HCT116 (cell line): ENCODE measurements around the gene DZIP1L. TPM values are rescaled to one million over a fixed set of nuclear protein-coding genes. Genes with fewer than 3 reads are reported as not detected.

Source experiments
- ATAC-seq: fragments of 200-7000 bp; cut with Tn5 transposase; 2 replicates; pipeline ENCODE4 v1.9.1; 2020; ENCODE audit warnings: mild to moderate bottlenecking, moderate library complexity
- BruUV-seq: library from RNA; stranded (reverse); fragments of 400-500 nt; replicated peaks from 2 replicates; lab custom pipeline; 2021; lab: Mats Ljungman, UMichigan
- CTCF ChIA-PET: fragments of 300-600 bp; sonication (Branson Sonifier 250); formaldehyde crosslinking; loops from one replicate; lab custom pipeline; 2021; ENCODE audit warnings: antibody characterized with exemption; lab: Charles Lee
- POLR2A ChIA-PET: fragments of 300-600, 350-600 bp; sonication (Branson Sonifier 250); formaldehyde crosslinking; loops from one replicate; lab custom pipeline; 2021; ENCODE audit warnings: antibody characterized with exemption; lab: Charles Lee
- RAD21 ChIA-PET, 2 experiments: fragments of 300-600 bp; sonication (Branson Sonifier 250); formaldehyde crosslinking; loops; one replicate each; lab custom pipeline; 2023; ENCODE audit warnings: low total read pairs in 2 of 2; ENCODE audit not compliant: uncharacterized antibody in 2 of 2, unreplicated experiment in 2 of 2, low non-redundant PET in 1 of 2; lab: Charles Lee
- DNase-seq: peaks from one replicate; pipeline ENCODE4 v3.0.0-alpha.2; 2010; ENCODE audit warnings: low read depth, low spot score
- H2AFZ ChIP-seq: fragments of 200-600 bp; shearing (Covaris generic), sonication (generic); 2 replicates; pipeline ENCODE4 v1.6.1; 2017; ENCODE audit warnings: low read depth, mixed run types, mixed read lengths, antibody characterized with exemption, low read length; ENCODE audit not compliant: poor library complexity, severe bottlenecking
- H3K27ac ChIP-seq: 2 replicates; pipeline ENCODE4 v1.5.1; 2012; ENCODE audit warnings: low read depth, low read length
- H3K27me3 ChIP-seq: fragments of 200-600 bp; sonication (generic); 2 replicates; pipeline ENCODE4 v1.6.1; 2016; ENCODE audit warnings: mixed run types, low read length, mixed read lengths; ENCODE audit not compliant: insufficient read depth
- H3K36me3 ChIP-seq, 2 experiments: fragments of 200-500 bp in 1 of 2; fragments of 200-600 bp in 1 of 2; sonication (Bioruptor generic) in 1 of 2; sonication (generic) in 1 of 2; 2 replicates each; pipeline versions ENCODE4 v1.5.1 to v1.6.1; 2014 to 2016; ENCODE audit warnings: low read length in 2 of 2, inconsistent platforms in 1 of 2, mixed read lengths in 1 of 2, mixed run types in 1 of 2; ENCODE audit not compliant: insufficient read depth in 2 of 2, control insufficient read depth in 1 of 2
- H3K4me1 ChIP-seq, 2 experiments: fragments of 200-600 bp in 1 of 2; sonication (generic) in 1 of 2; 2 replicates each; pipeline versions ENCODE4 v1.5.1 to v1.6.1; 2012 to 2017; ENCODE audit warnings: low read length in 2 of 2, inconsistent platforms in 1 of 2, mild to moderate bottlenecking in 1 of 2, mixed read lengths in 1 of 2, mixed run types in 1 of 2, moderate library complexity in 1 of 2; ENCODE audit not compliant: insufficient read depth in 2 of 2, control insufficient read depth in 1 of 2
- H3K4me2 ChIP-seq: fragments of 200-600 bp; sonication (generic); 2 replicates; pipeline ENCODE4 v1.6.1; 2017; ENCODE audit warnings: mixed run types, low read length, mixed read lengths
- H3K4me3 ChIP-seq, 2 experiments: fragments of 200-600 bp in 1 of 2; sonication (generic) in 1 of 2; replicated peaks in 1 of 2; 2 replicates each; pipeline ENCODE4 v1.5.1; 2011 to 2016; ENCODE audit warnings: low read length in 2 of 2, control low read depth in 1 of 2, low read depth in 1 of 2, mild to moderate bottlenecking in 1 of 2, mixed read lengths in 1 of 2, mixed run types in 1 of 2
- H3K79me2 ChIP-seq: fragments of 200-600 bp; sonication (generic); 2 replicates; pipeline ENCODE4 v1.6.1; 2017; ENCODE audit warnings: mild to moderate bottlenecking, mixed run types, low read length, moderate library complexity, mixed read lengths; ENCODE audit not compliant: insufficient read depth
- H3K9ac ChIP-seq: fragments of 200-600 bp; sonication (generic); 2 replicates; pipeline ENCODE4 v1.6.1; 2016; ENCODE audit warnings: low read length, mixed read lengths
- H3K9me2 ChIP-seq: fragments of 200-600 bp; sonication (generic), shearing (Covaris generic); 2 replicates; pipeline ENCODE4 v1.6.1; 2017; ENCODE audit warnings: mixed run types, mild to moderate bottlenecking, moderate library complexity; ENCODE audit not compliant: insufficient read depth
- H3K9me3 ChIP-seq, 2 experiments: fragments of 200-500 bp in 1 of 2; fragments of 200-600 bp in 1 of 2; sonication (Bioruptor generic) in 1 of 2; sonication (generic) in 1 of 2; 2 replicates each; pipeline ENCODE4 v1.6.1; 2014 to 2017; ENCODE audit warnings: low read length in 2 of 2, mixed read lengths in 2 of 2, inconsistent platforms in 1 of 2, low read depth in 1 of 2, mild to moderate bottlenecking in 1 of 2, mixed run types in 1 of 2, moderate library complexity in 1 of 2; ENCODE audit not compliant: control insufficient read depth in 1 of 2, insufficient read depth in 1 of 2
- H4K20me1 ChIP-seq: fragments of 200-600 bp; sonication (generic), shearing (Covaris generic); 2 replicates; pipeline ENCODE4 v1.6.1; 2017; ENCODE audit warnings: mixed run types, mild to moderate bottlenecking, moderate library complexity; ENCODE audit not compliant: insufficient read depth
- EGR1 ChIP-seq: IDR thresholded peaks from 2 replicates; pipeline ENCODE4 v1.6.1; 2012; ENCODE audit warnings: low read depth
- FOSL1 ChIP-seq: IDR thresholded peaks from 2 replicates; pipeline ENCODE4 v1.6.1; 2012; ENCODE audit warnings: low read depth
- POLR2A ChIP-seq: IDR thresholded peaks from 2 replicates; pipeline ENCODE4 v1.7.0; 2011; ENCODE audit warnings: borderline replicate concordance; ENCODE audit not compliant: insufficient read depth, insufficient read length; ENCODE audit errors: extremely low read depth
- POLR2AphosphoS5 ChIP-seq: IDR thresholded peaks from 2 replicates; pipeline ENCODE4 v1.6.1; 2011; ENCODE audit warnings: mild to moderate bottlenecking, low read depth, low read length, moderate library complexity
- RAD21 ChIP-seq: IDR thresholded peaks from 2 replicates; pipeline ENCODE4 v1.6.1; 2012; ENCODE audit warnings: low read depth, mild to moderate bottlenecking
- SP1 ChIP-seq: IDR thresholded peaks from 2 replicates; pipeline ENCODE4 v1.6.1; 2012; ENCODE audit warnings: low read depth
- SRF ChIP-seq: IDR thresholded peaks from 2 replicates; pipeline ENCODE4 v1.6.1; 2012; ENCODE audit warnings: low read depth
- YY1 ChIP-seq: IDR thresholded peaks from 2 replicates; pipeline ENCODE4 v1.6.1; 2011; ENCODE audit warnings: low read length, low read depth, moderate library complexity, mild to moderate bottlenecking; ENCODE audit not compliant: insufficient replicate concordance; ENCODE audit errors: extremely low read depth
- ZFX ChIP-seq: fragments of 450-650 bp; IDR thresholded peaks from 2 replicates; pipeline ENCODE4 v1.6.1; 2017
- ZNF274 ChIP-seq: fragments of 200-500 bp; sonication (Bioruptor generic); IDR thresholded peaks from 2 replicates; pipeline ENCODE4 v1.6.1; 2014; ENCODE audit warnings: mild to moderate bottlenecking, low read depth, low read length, inconsistent platforms
- intact Hi-C: fragments of 100-400 bp; cut with micrococcal nuclease; formaldehyde crosslinking; loops from 2 replicates; pipeline ENCODE4 v1.10.0; 2022
- total RNA-seq: library from RNA; stranded (reverse); gene quantifications from one replicate; pipeline ENCODE4 v1.2.1, GENCODE V29; 2021; ENCODE audit not compliant: unreplicated experiment
- TF ChIP-seq, protein P1 (sequence below), 3 experiments: fragments of 200-600 bp in 1 of 3; sonication (generic) in 1 of 3; IDR thresholded peaks in 2 of 3; conservative IDR thresholded peaks in 1 of 3; 2 replicates each; pipeline ENCODE4 v1.5.1; 2012 to 2017; ENCODE audit warnings: low read depth in 2 of 3, low read length in 2 of 3, antibody characterized with exemption in 1 of 3, borderline replicate concordance in 1 of 3, control low read depth in 1 of 3, mild to moderate bottlenecking in 1 of 3, mixed read lengths in 1 of 3, mixed run types in 1 of 3, moderate library complexity in 1 of 3; ENCODE audit not compliant: insufficient read depth in 1 of 3

The DZIP1L gene
- total RNA-seq, 1 experiment from 2014 or later: 9.6 TPM

DNA sequence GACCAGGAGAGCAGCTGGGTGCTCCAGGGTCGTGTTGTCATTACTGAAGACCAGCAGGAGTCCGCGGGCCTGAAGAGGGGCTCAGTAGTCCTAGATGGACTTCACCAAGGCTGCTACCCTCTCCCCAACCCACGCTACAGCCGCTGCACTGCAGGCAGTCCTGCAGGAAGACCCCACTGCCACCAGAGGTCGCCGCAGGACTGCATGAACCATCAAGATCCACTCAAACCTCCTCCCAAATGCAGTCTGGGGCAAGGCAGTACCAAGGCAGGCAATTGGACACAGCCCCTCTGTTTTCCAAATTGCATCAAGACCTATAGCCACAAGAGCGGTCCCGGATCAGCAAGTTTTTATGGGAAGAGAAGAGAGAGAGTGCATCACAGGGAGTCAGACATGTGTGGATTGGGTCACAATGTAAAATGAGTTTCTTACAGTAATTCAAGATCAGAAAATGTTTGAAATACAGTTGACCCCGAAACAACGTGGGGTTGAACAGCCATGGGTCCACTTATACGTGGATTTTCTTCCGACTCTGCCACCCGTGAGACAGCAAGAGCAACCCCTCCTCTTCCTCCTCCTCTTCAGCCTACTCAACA, 46.7 kb downstream of the DZIP1L start:
- H3K9me3 ChIP-seq: no peaks in the 10 kb centered on the region
- intact Hi-C loops: loop anchor here (1.0 to 5.0 kb wide), 5 partner anchors 51 to 526 kb away; partner anchors contain the start of genes CEP70, DBR1 and NME9
- CTCF ChIA-PET: interaction anchor here (1.2 kb wide), 2 partner anchors 14 to 50 kb away, joined by 3 to 7 read pairs; no protein-coding TSS in a partner anchor
- no peaks in the 10 kb centered on the region for H3K9me2 ChIP-seq
- peak; percentile 63 for DNase-seq
- RAD21 ChIA-PET: no interaction called here
- no peak overlapping the region for H3K4me2 ChIP-seq
- H3K4me1 ChIP-seq: peaks cover 0 to 10% of the 10 kb centered on the region in 2 experiments; a peak in 2 of 4 replicates
- TF ChIP-seq RAD21: peak; percentile 99
- TF ChIP-seq ZFX: no peak
- TF ChIP-seq ZNF274: no peak
- TF ChIP-seq, protein P1, sequence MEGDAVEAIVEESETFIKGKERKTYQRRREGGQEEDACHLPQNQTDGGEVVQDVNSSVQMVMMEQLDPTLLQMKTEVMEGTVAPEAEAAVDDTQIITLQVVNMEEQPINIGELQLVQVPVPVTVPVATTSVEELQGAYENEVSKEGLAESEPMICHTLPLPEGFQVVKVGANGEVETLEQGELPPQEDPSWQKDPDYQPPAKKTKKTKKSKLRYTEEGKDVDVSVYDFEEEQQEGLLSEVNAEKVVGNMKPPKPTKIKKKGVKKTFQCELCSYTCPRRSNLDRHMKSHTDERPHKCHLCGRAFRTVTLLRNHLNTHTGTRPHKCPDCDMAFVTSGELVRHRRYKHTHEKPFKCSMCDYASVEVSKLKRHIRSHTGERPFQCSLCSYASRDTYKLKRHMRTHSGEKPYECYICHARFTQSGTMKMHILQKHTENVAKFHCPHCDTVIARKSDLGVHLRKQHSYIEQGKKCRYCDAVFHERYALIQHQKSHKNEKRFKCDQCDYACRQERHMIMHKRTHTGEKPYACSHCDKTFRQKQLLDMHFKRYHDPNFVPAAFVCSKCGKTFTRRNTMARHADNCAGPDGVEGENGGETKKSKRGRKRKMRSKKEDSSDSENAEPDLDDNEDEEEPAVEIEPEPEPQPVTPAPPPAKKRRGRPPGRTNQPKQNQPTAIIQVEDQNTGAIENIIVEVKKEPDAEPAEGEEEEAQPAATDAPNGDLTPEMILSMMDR (IDR thresholded peaks at IDR 0.05 in 2 of 3, conservative IDR thresholded peaks at IDR 0.05 in 1 of 3; ENCODE audit: borderline replicate concordance in 1 of 3, insufficient read depth in 1 of 3, low read depth in 2 of 3, low read length in 2 of 3): peak; percentile 90 to 99 (median 99)
- ATAC-seq: peak; percentile 98
- H3K27me3 ChIP-seq: no peaks in the 10 kb centered on the region
- H3K79me2 ChIP-seq: no peaks in the 10 kb centered on the region
- POLR2A ChIA-PET: no interaction called here
- H2AFZ ChIP-seq: no peak overlapping the region
- H3K9ac ChIP-seq: no peak overlapping the region
- BruUV-seq: no TSS peak
- no peak overlapping the region for H3K27ac ChIP-seq
- peaks cover 0 to 9% of the 10 kb centered on the region in 2 experiments; a peak in 2 of 4 replicates for H3K36me3 ChIP-seq
- no peaks in the 10 kb centered on the region for H4K20me1 ChIP-seq
- H3K4me3 ChIP-seq: no peak overlapping the region

DNA sequence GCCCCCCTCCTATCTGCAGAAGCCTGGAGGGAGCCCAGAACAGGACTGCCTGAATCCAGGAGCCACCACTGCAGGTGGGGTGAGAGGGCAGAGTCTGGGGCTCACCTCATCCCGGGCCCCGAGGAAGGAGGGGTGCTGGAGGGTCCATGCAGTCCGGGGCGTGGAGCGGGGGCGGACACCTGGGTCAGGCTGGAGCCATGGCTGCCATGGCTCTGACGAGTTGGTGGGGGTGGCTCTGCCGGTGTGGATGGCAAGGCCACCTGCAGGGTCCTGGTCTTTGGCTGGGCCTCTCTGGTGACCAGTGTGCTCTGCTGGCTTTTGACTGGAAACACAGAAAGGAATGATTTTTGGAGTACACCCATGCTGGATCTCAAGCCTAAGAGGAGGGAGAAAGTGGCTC, 47.4 kb downstream of the DZIP1L start:
- CTCF ChIA-PET: interaction anchor here (0.6 kb wide), 1 partner anchor 51 kb away, joined by 3 read pairs; no protein-coding TSS in a partner anchor

More for the DNA sequence above, 47.4 kb downstream of the DZIP1L start:
- Histone ChIP-seq H3K36me3 (peaks cover 0 to 9% of the 10 kb centered on the region in 2 experiments; a peak in 2 of 4 replicates), H3K27ac (no peak overlapping the region), H4K20me1 (no peaks in the 10 kb centered on the region), H3K27me3 (no peaks in the 10 kb centered on the region), H2AFZ (no peak overlapping the region), H3K79me2 (no peaks in the 10 kb centered on the region), H3K4me1 (peaks cover 0 to 6% of the 10 kb centered on the region in 2 experiments; a peak in 2 of 4 replicates), H3K9me3 (no peaks in the 10 kb centered on the region), H3K4me3 (no peak overlapping the region), H3K4me2 (no peak overlapping the region), H3K9ac (no peak overlapping the region), H3K9me2 (no peaks in the 10 kb centered on the region)
- intact Hi-C loops: loop anchor here (1.0 to 5.0 kb wide), 5 partner anchors 51 to 527 kb away; partner anchors contain the start of genes CEP70, DBR1 and NME9
- POLR2A ChIA-PET: no interaction called here
- TF ChIP-seq POLR2AphosphoS5 (no peak), RAD21 (no peak), YY1 (no peak), SP1 (no peak), POLR2A (no peak), EGR1 (no peak), SRF (no peak), FOSL1 (no peak), ZFX (no peak)
- DNase-seq (no peak), ATAC-seq (peak; percentile 9; the same call in 1 of the 2 replicates)
- no TSS peak for BruUV-seq
- RAD21 ChIA-PET: no interaction called here
